ENCODE results near the gene NT5DC3.

DNA sequence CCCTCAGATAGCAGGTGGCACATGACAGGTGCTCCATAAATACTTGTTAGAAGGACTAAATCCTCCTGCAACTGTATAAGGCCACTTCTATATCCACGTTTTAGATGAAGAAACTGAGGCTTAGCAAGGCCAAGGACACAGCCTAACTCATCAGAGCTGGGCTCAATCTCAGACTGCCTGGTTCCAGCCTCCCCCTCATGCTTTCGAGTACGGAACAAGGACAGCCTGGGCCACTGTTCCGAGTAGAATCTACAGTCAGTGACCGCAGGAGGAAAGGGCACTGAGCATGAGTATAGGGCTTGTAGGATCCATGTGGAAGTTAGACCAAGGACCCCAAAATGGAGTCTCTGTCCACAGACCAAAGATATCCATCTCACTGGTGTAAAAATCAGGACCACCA is 84.6 kb downstream of the NT5DC3 start:
- TF ChIP-seq, protein P1, sequence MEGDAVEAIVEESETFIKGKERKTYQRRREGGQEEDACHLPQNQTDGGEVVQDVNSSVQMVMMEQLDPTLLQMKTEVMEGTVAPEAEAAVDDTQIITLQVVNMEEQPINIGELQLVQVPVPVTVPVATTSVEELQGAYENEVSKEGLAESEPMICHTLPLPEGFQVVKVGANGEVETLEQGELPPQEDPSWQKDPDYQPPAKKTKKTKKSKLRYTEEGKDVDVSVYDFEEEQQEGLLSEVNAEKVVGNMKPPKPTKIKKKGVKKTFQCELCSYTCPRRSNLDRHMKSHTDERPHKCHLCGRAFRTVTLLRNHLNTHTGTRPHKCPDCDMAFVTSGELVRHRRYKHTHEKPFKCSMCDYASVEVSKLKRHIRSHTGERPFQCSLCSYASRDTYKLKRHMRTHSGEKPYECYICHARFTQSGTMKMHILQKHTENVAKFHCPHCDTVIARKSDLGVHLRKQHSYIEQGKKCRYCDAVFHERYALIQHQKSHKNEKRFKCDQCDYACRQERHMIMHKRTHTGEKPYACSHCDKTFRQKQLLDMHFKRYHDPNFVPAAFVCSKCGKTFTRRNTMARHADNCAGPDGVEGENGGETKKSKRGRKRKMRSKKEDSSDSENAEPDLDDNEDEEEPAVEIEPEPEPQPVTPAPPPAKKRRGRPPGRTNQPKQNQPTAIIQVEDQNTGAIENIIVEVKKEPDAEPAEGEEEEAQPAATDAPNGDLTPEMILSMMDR (conservative IDR thresholded peaks at IDR 0.05; ENCODE audit: low read length) = no peak
- TF ChIP-seq EZH2phosphoT487 (IDR thresholded peaks at IDR 0.05; ENCODE audit: borderline replicate concordance, low read depth, low read length) = no peak

Measured in OCI-LY7 (cell line).